RKO (cell line): ENCODE results near the gene CD19.
A peak's percentile ranks its signal among the peaks of the same experiment; 100 is the strongest.
"Not testable (repeated sequence)": the region's sequence is repeated elsewhere in the genome, so short reads cannot be mapped to it uniquely, and the experiment has no call there.

Experiments used
- DNase-seq: peaks from one replicate; pipeline ENCODE4 v3.0.0-alpha.2; 2016; ENCODE audit warnings: low spot score

Gene CD19

DNA sequence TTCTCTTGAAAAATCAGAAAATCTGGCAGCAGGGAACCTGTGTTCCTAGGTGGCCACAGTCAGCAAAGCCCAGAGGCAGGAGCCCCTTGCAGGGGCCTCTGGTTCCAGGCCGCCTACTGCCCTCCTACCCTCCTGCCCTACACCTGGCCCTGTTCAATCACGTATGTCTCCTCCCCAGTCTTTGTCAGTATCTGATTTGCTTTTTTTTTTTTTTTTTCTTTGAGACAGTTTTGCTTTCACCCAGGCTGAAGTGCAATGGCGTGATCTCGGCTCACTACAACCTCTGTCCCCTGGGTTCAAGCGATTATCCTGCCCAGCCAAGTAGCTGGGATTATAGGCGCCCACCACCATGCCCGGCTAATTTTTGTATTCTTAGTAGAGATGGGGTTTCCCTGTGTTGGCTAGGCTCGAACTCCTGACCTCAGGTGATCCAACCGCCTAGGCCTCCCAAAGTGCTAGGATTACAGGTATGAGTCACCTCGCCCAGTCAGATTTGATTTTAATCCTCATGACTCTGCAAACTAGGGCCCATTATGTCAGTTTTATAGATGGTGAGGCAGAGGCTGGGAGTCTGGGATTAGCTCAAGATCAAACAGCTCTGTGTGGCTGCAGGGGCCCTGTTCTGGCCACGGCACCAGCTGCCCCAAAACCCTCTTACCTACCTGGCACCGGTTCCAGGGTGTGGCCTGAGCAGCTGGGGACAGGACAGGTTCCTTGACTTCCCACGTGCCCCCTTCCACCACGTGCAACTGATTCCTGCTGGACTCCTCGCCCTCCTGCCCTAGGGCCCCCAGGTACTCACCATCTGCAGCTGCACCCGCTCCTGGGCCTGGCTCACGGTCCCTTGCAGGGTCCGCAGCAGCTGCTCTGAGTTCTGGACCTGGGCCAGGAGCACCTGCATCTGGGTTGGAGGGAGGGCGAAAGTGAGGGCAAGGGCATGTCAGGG lies 21.4 kb upstream of the CD19 start:
- DNase-seq, result peak; percentile 67

DNA sequence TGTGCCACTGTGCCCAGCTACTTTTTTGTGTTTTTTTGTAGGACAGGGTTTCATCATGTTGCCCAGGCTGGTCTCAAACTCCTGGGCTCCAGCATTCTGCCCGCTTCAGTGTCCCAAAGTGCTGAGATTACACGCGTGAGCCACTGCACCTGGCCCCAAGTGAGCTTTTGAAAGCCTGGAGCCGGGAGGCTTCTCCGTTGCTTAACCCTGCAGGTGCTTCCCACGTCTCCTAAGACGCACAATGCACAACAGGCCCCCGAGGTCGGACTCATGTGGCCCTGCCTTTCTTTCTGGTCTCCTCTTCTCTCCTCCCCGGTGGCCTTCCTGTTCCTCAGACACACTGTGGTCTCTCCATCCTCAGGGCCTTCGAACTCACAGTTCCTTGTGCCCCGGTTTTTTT lies 19.2 kb upstream of the CD19 start:
- no peak for DNase-seq

DNA sequence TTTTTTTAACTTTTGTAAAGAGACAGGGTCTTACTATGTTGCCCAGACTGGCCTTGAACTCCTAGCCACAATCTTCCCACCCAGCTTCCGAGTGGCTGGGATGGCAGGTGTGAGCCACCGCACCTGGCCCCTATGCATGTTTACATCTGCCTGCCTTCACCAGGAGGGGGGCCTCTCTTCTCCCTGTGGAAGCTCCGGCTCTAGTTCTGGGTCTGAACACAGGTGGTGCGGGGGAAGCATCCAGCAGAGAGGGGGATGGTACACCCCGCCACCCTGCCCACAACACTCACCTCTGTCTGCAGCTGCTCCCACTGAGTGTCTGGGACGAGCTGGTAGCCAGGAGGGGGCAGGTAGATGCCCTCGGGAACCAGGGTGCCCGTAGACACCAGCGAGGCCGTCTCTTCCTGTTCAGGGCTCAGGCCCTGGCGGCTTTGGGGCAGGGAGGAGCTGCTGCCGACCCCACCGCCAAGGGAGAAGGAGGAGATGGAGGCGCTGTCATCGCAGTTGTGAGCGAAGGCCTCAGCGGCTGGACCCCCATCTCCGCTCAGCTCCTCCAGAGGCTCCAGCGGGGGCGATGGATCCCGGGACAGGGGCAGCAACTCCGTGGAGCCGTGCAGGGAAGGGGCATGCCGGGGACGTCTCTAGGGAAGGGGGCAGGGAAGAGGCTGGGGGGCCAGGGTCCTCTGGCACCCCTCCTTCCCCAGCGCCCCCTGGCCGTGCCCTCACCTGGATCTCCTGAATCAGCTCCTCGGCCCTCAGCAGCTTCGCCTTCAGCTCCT lies 17.6 kb upstream of the CD19 start:
- no peak for DNase-seq

DNA sequence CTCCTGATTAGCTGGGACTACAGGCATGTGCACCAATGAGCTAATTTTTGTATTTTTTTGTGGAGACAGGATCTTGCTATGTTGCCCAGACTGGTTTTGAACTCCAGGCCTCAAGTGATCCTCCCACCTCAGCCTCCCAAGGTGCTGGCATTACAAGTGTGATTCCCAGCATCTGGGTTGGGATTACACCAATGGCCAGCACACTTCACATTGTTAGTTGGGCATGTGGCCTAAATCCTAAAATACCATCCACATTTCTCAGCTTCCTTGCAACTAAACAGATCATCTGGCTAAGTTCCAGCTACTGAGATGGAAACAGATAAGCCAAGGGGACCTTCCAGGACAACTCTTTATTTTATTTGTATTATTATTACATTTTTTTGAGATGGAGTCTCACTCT lies 16.6 kb upstream of the CD19 start:
- peak; percentile 57 for DNase-seq

DNA sequence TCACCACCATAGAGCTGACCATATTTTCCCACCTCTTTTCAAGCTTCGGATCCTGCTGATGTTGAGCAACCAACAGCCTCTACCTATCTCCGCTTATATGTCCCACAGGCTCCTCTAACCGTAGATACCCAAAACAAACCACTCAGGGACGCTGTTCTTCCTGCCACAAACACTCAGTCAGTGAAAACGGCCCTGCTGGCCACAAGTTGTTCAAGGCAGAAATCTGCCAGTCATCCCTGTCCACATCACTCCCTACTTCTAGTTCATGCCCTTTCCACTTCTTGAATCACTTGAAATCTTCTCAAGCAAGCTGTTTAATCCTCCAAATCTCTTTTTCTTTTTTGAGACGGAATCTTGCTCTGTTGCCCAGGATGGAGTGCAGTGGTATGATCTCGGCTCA lies 14.7 kb upstream of the CD19 start:
- DNase-seq, result no peak

DNA sequence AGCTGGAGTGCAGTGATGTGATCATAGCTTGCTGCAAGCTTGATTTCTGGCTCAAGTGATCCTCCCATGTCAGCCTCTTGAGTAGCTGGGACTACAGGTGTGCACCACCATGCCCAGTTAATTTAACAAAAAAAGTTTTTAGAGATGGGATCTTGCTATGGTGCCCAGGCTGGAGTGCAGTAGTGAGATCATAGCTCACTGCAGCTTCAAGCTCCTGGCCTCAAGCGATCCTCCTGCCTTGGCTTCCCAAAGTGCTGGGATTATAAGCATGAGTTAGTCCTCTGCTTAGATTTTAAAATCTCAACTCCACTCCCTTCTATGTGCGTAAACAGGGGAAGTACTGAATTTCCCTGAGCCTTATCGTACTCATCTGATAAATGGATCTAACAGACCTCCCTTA lies 13.1 kb upstream of the CD19 start:
- no peak for DNase-seq

DNA sequence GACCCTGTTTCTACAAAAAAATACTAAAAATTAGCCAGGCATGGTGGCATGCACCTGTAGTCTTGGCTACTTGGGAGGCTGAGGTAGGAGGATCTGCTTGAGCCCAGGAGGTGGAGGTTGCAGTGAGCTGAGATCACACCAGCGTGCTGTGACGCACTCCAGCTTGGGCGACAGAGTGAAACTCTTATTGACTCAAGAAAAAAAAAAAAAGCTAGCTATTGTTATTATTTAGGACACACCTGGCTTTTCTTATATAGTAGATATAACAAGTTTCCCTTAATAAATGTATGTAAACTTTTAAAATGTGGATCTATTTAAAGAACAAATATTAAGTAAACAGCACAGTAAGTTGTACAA lies 8.6 kb upstream of the CD19 start:
- no peak for DNase-seq

DNA sequence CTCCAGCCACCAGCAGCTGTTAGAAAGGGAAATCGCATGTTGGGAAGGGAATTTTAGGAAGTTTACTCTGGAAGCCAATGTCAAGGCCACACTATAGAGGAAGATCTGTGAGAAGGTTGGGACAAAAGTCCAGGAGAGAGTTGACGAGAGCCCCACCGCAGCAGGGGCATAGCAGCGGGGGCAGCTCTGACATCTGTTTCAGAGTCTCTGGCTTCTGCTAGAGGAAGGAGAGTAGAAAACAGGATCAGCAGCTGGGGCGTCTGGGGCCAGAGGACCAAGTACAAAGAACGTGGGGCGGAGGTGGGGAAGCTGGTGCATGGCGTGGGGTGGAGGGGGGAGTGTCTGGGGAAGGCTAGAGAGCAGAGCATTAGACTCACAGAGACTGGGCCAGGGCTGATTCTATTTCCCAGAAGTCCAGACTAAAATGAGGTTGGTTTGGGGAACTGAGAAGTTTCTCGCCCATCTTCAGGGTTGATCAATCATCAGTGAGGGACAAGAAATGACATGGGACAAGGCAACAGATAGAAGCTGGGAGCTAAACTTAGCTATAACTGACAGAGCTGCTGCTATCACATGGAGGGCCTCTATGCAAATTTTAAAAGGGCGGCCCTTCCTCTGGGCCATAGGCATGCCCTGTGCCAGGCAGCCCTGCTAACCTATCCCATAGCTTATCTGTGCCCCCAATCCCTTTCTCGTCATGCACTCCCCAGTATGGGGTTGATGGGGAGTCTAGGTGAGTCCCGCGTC lies 7.9 kb upstream of the CD19 start:
- no peak for DNase-seq

DNA sequence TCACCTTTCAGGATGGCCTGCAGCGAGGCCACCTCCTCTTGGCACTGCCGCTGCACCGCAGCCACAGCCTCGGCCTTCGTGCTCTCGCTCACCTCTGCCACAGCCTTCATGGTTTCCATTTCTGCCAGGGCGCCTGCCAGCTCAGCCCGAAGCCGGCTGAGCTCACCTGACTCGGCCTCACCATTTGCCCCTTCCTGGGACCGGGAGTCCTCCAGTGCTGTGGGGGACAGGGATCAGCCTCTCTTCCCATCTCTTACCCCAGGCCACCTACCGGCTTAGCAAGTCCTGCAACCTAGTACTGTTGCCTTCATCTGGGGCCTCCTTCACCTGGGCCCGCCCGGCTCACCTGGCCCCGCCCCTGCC lies 7.4 kb upstream of the CD19 start:
- no peak for DNase-seq

DNA sequence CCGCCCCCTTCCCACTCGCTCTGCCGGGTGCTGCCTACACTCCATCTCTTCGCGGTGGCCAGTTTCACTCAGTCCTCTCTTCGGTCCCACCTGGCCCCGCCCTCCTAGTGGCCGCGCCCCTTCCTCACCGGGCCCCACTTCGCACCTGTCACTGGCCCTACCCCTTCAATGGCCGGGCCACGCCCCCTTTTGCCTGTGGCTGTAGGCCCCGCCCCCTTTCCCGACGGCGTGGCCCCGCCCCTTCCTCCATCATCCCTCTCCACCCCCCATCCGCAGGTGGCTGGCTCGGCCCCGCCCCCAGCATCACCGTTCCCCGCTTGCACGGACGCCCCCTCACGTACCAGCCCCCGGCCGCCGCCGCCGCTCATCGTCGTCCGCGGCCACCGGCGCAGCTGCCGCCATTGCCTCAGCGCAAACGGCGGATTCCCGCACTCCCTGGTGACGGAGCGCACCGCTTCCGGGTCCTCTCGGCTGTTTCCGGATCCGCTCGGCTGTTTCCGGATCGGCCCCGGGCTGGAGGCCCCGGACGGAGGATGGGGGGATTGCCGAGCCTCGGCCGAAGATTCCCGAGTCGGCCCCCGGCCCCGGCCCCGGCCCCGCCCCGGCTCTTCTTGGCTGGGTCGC lies 6.9 kb upstream of the CD19 start, which contains the start of gene RABEP2:
Gene RABEP2, minus strand, starts transcription at position 477 of the 624 bp plus-strand sequence. Its CDS starts 75 bp downstream, at position 402.
- peak; percentile 88 for DNase-seq

DNA sequence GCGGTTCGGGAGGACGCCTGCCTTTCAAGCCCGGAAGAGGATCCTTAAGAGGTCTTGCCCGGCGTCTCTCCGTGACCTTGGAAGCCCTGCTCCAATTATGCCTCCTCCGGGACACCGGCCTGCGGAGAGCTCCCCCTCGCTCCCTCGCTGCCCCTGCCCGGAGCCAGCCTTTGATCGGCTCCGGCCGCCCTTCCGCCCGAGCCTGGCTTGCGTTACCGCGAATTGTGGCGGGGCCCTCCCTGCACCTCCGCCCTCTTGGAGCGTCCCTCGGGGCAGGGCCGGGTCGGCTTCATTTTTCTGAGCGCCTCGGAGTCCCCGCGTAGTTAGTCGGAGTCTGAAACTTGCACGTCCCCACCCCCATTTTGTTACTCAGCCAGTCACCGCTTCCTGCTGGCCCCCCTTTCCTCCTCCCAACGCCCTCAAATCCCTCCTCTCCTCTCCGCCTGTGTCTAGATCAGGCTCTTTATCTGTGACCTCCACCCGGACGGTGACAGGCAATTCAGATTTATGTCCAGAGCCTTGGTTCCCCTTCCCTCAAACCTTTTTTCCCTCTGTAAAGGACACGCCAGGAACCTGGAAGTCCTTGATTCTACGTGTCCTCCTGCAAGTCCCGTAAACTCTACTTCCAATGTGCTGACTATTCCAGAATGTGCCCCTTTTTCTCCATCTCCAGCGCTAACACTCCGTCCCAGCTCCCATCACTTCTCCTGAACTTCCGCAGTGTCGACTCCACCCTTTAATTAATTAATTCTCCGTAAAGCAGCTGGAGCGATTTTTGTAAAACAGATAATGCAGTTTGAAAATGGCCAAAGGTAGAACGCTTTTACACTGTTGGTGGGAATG lies 6.2 kb upstream of the CD19 start:
- peak; percentile 90 for DNase-seq

DNA sequence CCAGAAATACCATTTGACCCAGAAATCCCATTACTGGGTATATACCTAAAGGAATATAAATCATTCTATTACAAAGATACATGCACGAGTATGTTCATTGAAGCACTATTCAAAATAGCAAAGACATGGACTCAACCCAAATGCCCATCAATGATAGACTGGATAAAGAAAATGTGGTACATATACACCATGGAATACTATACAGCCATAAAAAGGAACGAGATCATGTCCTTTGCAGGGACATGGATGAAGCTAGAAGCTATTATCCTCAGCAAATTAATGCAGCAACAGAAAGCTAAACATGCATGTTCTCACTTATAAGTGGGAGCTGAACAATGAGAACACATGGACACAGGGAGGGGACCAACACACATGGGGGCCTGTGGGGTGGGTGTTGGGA lies 5.5 kb upstream of the CD19 start:
- DNase-seq, result not testable (repeated sequence)

DNA sequence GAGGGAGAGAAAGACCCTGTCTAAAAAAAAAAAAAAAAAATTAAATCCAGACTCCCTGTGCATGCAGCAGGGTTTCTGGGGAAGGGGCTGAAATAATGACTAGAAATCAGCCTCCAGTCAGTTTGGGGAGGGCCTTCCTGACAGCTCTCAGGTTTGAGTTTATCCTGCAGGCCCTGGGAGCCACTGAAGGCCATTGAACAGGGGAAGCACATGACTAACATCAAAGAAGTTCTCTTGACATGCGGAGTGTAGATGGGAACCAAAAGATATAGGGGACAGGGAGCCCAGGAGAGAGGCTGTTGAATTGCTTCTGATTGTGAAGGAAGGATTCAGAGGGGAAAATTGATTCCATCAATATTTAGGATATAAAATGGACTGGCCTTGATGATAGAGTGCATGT lies 4.0 kb upstream of the CD19 start:
- DNase-seq, result no peak

DNA sequence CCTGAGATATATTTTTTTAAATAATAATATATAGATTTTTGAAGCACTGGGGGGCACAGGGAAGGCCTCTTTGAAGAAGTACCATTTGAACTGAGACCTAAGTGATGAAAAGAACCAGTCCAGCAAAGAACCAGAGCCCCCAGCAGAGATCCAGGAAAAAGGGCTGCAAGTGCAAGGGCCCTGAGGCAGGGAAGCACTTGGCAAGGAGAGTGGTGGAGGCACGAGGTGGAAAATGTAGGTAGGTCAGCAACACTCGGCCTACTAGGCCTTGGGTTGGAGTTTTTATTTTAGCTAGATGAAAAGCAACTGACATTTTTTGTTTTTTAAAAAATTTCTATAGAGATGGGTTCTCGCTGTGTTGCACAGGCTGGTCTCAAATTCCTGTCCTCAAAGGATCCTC lies 1.6 kb upstream of the CD19 start:
- no peak for DNase-seq

DNA sequence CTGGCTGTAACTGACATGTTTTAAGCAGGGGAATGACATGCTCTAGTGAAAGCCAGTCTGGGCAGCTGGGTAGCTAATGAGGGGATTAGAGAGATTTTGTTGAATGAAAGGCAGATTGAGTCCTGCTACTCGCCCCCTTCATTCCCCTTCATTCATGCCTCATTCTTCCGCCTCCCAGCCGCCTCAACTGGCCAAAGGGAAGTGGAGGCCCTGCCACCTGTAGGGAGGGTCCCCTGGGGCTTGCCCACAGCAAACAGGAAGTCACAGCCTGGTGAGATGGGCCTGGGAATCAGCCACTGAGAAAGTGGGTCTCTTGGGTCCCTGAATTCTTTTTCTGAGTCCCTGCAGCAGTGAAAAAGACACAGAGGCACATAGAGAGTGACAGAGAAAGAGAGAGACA lies 1.1 kb upstream of the CD19 start:
- DNase-seq, result no peak

DNA sequence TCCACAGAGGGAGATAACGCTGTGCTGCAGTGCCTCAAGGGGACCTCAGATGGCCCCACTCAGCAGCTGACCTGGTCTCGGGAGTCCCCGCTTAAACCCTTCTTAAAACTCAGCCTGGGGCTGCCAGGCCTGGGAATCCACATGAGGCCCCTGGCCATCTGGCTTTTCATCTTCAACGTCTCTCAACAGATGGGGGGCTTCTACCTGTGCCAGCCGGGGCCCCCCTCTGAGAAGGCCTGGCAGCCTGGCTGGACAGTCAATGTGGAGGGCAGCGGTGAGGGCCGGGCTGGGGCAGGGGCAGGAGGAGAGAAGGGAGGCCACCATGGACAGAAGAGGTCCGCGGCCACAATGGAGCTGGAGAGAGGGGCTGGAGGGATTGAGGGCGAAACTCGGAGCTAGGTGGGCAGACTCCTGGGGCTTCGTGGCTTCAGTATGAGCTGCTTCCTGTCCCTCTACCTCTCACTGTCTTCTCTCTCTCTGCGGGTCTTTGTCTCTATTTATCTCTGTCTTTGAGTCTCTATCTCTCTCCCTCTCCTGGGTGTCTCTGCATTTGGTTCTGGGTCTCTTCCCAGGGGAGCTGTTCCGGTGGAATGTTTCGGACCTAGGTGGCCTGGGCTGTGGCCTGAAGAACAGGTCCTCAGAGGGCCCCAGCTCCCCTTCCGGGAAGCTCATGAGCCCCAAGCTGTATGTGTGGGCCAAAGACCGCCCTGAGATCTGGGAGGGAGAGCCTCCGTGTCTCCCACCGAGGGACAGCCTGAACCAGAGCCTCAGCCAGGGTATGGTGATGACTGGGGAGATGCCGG lies 769 bp downstream of the CD19 start:
- no peak for DNase-seq

DNA sequence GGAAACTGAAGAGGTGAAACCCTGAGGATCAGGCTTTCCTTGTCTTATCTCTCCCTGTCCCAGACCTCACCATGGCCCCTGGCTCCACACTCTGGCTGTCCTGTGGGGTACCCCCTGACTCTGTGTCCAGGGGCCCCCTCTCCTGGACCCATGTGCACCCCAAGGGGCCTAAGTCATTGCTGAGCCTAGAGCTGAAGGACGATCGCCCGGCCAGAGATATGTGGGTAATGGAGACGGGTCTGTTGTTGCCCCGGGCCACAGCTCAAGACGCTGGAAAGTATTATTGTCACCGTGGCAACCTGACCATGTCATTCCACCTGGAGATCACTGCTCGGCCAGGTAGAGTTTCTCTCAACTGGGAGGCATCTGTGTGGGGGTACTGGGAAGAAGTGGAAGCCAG lies 1.4 kb downstream of the CD19 start:
- DNase-seq, result no peak

DNA sequence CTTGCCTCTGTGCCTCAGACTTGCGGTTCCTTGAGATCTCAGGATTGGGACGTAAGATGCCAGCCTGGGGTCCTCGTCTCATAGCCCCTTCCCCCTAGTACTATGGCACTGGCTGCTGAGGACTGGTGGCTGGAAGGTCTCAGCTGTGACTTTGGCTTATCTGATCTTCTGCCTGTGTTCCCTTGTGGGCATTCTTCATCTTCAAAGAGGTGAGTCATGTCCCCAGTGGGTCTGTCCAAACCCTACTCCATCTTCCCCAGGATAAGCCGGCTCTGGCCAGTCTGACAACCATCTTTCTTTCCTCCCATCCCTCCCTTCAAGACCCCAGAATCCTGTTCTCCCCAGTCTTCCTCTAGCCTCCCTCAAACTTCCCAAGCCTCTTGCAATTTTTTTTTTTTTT lies 3.6 kb downstream of the CD19 start:
- DNase-seq, result no peak

DNA sequence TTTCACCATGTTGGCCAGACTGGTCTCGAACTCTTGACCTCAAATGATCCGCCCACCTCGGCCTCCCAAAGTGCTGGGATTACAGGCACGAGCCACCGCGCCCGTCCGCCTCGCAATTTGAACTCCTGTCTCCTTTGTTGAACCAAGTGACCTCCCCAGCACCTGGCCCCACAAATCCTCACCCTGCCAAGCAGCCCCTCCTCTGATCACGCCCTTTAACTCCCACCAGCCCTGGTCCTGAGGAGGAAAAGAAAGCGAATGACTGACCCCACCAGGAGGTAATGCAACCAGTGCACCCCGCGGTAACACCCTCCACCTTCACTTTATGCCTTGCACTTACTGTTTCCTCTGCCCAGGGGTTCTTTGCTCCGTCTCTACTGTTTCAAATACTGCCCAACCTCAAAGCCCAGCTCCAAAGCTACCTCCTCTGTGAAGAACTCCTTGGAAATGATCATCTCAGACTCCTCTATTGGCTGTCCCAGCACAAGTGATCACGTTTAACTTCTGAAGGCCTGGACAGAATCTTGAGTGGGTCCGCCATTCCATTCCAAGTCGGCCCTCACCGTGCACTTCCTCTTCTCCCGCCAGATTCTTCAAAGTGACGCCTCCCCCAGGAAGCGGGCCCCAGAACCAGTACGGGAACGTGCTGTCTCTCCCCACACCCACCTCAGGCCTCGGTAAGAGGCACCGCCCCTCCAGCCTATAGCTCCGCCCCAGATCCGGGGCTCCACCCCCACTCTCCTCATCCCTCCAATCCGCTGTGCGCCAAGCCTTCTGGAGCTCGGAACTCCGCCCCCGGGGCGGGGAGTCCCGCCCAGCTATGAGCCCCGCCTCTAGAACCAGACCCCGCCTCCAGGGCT lies 4.4 kb downstream of the CD19 start:
- no peak for DNase-seq

DNA sequence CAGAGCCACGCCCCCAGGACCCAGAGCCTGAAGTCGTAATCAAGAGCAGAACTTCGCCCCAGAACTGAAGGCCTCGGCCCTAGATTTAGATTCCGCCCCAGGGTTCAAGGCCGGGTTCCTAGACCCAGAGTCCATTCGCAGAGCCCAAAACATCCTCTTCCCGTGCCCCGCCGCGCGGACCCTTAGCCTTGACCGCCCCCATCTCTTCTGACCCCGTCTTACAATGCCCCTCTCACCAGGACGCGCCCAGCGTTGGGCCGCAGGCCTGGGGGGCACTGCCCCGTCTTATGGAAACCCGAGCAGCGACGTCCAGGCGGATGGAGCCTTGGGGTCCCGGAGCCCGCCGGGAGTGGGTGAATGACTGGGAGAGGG lies 5.0 kb downstream of the CD19 start:
- no peak for DNase-seq
